ENCODE data around the gene NMS.

The NMS gene

DNA sequence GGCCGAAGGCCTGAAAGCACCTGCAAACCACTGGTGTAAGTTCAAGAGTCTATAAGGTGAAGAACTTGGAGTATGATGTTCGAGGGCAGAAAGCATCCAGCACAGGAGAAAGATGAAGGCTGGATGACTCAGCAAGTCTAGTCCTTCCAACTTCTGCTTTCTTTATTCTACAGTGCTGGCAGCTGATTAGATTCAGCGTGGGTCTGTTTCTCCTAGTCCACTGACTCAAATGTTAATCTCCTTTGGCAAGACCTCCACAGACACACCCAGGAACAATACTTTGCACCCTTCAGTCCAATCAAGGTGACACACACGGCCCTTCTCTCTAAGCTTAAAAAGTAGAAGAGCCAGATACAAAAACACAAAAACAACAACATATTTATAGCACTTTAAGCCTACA is 43.4 kb downstream of the NMS start:
- TF ChIP-seq CTCF (IDR thresholded peaks at IDR 0.05; ENCODE audit: low read depth, low read length), result no peak
- in situ Hi-C loops (cut with HindIII; ENCODE audit: low sequenced_read_pairs), result no loop called here
- no peak for DNase-seq (ENCODE audit: low read depth, low spot score)
- H3K4me3 ChIP-seq (ENCODE audit: low read depth, low read length), result no peak overlapping the region

DNA sequence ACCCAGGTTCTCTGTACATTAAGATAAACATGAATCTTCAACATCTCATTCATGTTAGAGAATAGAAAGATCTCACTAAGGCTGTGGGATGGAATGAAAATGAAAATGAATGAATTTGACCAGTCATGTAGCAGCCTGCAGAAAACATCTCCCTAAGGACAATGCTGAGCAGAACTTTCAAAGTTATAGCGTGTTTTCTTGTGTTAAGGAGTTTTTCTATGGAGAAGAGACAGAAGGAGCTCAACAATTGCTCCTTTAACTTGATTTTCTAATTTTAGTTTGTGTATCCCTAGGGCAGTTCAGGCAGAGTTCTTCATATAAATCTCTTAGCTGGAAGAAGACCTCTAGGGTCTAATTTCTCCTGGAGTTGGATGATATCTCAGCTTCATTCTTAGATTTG is 47.3 kb downstream of the NMS start:
- no peak for DNase-seq (ENCODE audit: low read depth, low spot score)
- TF ChIP-seq CTCF (IDR thresholded peaks at IDR 0.05; ENCODE audit: low read depth, low read length), result no peak
- in situ Hi-C loops (cut with HindIII; ENCODE audit: low sequenced_read_pairs), result no loop called here
- H3K4me3 ChIP-seq (ENCODE audit: low read depth, low read length), result no peak overlapping the region

GRCh38 chr2:100518801-100519200 is 48.5 kb downstream of the NMS start:
- in situ Hi-C loops (cut with HindIII; ENCODE audit: low sequenced_read_pairs), result no loop called here
- H3K4me3 ChIP-seq (ENCODE audit: low read depth, low read length), result no peak overlapping the region
- no peak for TF ChIP-seq CTCF (IDR thresholded peaks at IDR 0.05; ENCODE audit: low read depth, low read length)

DNA sequence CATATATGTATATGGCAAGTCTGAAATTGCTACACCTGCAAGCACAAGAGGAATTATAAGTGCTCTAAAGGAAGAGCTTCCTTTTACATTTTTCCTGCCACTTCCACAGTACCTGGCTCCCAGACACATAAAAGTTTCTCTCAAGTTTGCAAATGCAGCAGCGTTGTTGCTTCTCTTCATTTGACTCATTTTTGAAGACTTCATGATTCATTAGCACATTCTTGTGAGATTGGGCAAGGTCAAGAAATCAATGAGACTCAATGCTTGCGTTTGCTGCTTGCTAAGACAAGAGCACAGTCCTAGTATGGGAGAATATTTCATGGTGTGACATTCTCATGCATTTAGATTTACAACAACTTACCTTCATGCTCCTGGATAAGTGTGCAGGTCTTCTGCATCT is 49.9 kb downstream of the NMS start:
- TF ChIP-seq CTCF (IDR thresholded peaks at IDR 0.05; ENCODE audit: low read depth, low read length), result no peak
- DNase-seq (ENCODE audit: low read depth, low spot score), result no peak
- in situ Hi-C loops (cut with HindIII; ENCODE audit: low sequenced_read_pairs), result no loop called here
- no peak overlapping the region for H3K4me3 ChIP-seq (ENCODE audit: low read depth, low read length)

More at GRCh38 chr2:100518801-100519200, 48.5 kb downstream of the NMS start:
- DNase-seq (ENCODE audit: low read depth, low spot score), result no peak

DNA sequence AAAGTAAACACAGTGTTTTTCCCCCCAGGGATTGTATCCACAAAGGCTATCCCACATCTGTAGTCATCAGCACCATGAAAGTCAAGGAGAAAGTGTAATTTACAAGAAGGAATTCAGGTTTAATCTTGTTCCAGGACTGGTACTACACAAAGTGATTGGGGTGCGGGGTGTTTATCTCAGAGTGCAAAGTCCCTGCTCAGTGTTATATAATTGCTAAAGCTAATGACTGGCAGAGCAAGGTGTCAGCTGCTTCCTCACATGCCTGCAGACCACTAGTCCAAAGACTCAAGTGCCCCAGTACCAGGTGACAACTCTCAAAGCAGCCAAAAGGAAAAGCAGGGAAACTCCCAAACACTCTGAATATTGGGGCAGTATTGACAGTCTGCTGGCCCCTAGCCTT is 52.1 kb downstream of the NMS start:
- in situ Hi-C loops (cut with HindIII; ENCODE audit: low sequenced_read_pairs), result no loop called here
- TF ChIP-seq CTCF (IDR thresholded peaks at IDR 0.05; ENCODE audit: low read depth, low read length), result no peak
- no peak for DNase-seq (ENCODE audit: low read depth, low spot score)

DNA sequence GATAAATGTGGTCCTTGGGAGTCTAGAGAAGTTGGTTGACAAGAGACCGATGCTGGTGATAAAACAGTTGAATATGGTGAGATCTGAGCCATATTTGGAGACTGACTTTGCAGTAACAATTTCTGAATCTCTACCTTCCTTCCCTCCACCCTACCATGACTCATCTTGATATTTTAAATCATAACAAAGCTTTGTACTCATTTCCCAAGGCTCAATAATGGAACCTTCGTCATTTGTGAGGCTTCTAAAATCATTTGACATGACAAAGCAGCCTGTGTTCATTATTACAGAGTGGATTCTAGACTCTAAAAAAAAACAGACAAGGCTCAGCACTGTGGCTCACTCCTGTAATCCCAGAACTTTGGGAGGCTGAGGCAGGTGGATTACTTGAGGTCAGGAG is 54.0 kb downstream of the NMS start:
- TF ChIP-seq CTCF (IDR thresholded peaks at IDR 0.05; ENCODE audit: low read depth, low read length), result no peak
- in situ Hi-C loops (cut with HindIII; ENCODE audit: low sequenced_read_pairs), result no loop called here
- DNase-seq (ENCODE audit: low read depth, low spot score), result no peak
- H3K4me3 ChIP-seq (ENCODE audit: low read depth, low read length), result no peak overlapping the region

More for the DNA sequence above, 52.1 kb downstream of the NMS start:
- no peak overlapping the region for H3K4me3 ChIP-seq (ENCODE audit: low read depth, low read length)

- DNase-seq (ENCODE audit: low read depth, low spot score), result no peak
- no peak for TF ChIP-seq CTCF (IDR thresholded peaks at IDR 0.05; ENCODE audit: low read depth, low read length)
- in situ Hi-C loops (cut with HindIII; ENCODE audit: low sequenced_read_pairs), result no loop called here
- no peak overlapping the region for H3K4me3 ChIP-seq (ENCODE audit: low read depth, low read length)
Observed at GRCh38 chr2:100526868-100527267, 56.6 kb downstream of the NMS start.

All from astrocyte of the spinal cord (primary cell).